ENCODE measurements around the gene VPS72. TPM values are rescaled to one million over a fixed set of nuclear protein-coding genes. Genes with fewer than 3 reads are reported as not detected.

VPS72 gene
- total and polyA plus RNA-seq, 9 of the 15 experiments (the other 6 are each of a cell fraction or from before 2014, with no cell fraction given) = 7.2 to 131 (median 75.7) TPM

DNA sequence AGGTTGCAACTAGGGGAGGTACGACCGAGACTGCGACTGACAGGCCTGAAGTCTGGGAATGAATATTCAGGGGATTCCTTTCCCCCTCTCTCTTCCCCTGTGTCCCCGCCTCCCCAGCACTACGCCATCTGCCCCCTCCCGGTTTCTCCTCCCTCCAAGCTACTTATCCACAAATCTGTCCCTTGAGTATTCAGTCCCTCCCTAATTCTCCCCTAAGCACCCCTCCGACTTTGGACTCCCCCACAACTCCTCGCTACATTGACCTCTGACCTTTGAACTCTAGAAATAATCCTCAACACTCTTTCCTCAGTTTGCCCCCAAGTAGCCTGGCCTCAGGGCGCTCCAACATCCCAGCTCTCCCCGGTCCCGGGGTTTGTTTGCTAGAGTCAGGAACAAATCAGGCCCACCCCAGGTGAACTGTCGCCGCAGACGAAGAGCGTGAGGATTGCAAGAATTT, 24.7 kb downstream of the VPS72 start:
- Histone ChIP-seq H3K4me1 (replicated peaks in 1 of 2; ENCODE audit: control insufficient read depth in 2 of 2, insufficient read depth in 2 of 2, low read length in 2 of 2) (peaks cover 10 to 16% of the 10 kb centered on the region in 2 experiments; a peak in 4 of 5 replicates), H3K4me2 (ENCODE audit: insufficient read depth, low read length) (peak overlapping the region; percentile 96), H3K9me3 (replicated peaks; ENCODE audit: control insufficient read depth, insufficient read depth, low read depth, low read length) (no peaks in the 10 kb centered on the region), H3K79me2 (ENCODE audit: control insufficient read depth, insufficient read depth, low read length) (peaks cover 31% of the 10 kb centered on the region), H3K27ac (ENCODE audit: extremely low read depth, low read depth, low read length) (peak overlapping the region; percentile 74), H3K9ac (ENCODE audit: insufficient read depth in 1 of 2, low read depth in 2 of 2, low read length in 2 of 2) (peak overlapping the region; percentile 87 to 89), H3K36me3 (ENCODE audit: control insufficient read depth, insufficient read depth, low read length) (peaks cover 35% of the 10 kb centered on the region; the same call in 2 of the 3 replicates), H2AFZ (ENCODE audit: low read depth, low read length) (peak overlapping the region; percentile 98), H4K20me1 (replicated peaks; ENCODE audit: control insufficient read depth, insufficient read depth, low read length) (no peaks in the 10 kb centered on the region), H3K27me3 (ENCODE audit: control insufficient read depth in 2 of 2, insufficient read depth in 2 of 2, low read length in 2 of 2) (no peaks in the 10 kb centered on the region), H3K4me3 (peak overlapping the region; percentile 64), H3K9me1 (ENCODE audit: control insufficient read depth, insufficient read depth, low read length) (no peaks in the 10 kb centered on the region)
- ChIA-PET POLR2A (interaction anchor here (0.6 to 1.2 kb wide), 6 partner anchors 22 to 154 kb away, joined by 3 to 5 read pairs (median 4); partner anchors contain the start of genes MLLT11 and ZNF687), CTCF (ENCODE audit: low intra/inter-chr PET ratio) (interaction anchor here (1.3 kb wide), 1 partner anchor 66 kb away, joined by 3 read pairs; no protein-coding TSS in a partner anchor)
- ATAC-seq (peak; percentile 63), DNase-seq (ENCODE audit: extremely low read depth in 1 of 4, low spot score in 3 of 4) (peak in 3 of 4 experiments; percentile 67 to 71 (median 70)), FAIRE-seq (no peak)
- intact Hi-C loops (cut with micrococcal nuclease) = no loop called here
- in situ Hi-C loops (cut with MboI) = no loop called here
- BruUV-seq (replicated peaks) = TSS peak; percentile 56
- WGBS (ENCODE audit: insufficient coverage, low coverage, missing lambda C conversion rate) = 4% methylated on average over 15 of the region's 15 CpGs
- TF ChIP-seq RBM15 (IDR thresholded peaks at IDR 0.05; ENCODE audit: insufficient read depth, low read length) = no peak
- TF ChIP-seq, protein P1, sequence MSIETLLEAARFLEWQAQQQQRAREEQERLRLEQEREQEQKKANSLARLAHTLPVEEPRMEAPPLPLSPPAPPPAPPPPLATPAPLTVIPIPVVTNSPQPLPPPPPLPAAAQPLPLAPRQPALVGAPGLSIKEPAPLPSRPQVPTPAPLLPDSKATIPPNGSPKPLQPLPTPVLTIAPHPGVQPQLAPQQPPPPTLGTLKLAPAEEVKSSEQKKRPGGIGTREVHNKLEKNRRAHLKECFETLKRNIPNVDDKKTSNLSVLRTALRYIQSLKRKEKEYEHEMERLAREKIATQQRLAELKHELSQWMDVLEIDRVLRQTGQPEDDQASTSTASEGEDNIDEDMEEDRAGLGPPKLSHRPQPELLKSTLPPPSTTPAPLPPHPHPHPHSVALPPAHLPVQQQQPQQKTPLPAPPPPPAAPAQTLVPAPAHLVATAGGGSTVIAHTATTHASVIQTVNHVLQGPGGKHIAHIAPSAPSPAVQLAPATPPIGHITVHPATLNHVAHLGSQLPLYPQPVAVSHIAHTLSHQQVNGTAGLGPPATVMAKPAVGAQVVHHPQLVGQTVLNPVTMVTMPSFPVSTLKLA (conservative IDR thresholded peaks at IDR 0.05) = no peak
- TF ChIP-seq TBP (optimal IDR thresholded peaks at IDR 0.05; ENCODE audit: low read depth, low read length) = no peak
- no peak for TF ChIP-seq CBX5 (IDR thresholded peaks at IDR 0.05; ENCODE audit: borderline replicate concordance, low read depth)
- TF ChIP-seq, protein P2, sequence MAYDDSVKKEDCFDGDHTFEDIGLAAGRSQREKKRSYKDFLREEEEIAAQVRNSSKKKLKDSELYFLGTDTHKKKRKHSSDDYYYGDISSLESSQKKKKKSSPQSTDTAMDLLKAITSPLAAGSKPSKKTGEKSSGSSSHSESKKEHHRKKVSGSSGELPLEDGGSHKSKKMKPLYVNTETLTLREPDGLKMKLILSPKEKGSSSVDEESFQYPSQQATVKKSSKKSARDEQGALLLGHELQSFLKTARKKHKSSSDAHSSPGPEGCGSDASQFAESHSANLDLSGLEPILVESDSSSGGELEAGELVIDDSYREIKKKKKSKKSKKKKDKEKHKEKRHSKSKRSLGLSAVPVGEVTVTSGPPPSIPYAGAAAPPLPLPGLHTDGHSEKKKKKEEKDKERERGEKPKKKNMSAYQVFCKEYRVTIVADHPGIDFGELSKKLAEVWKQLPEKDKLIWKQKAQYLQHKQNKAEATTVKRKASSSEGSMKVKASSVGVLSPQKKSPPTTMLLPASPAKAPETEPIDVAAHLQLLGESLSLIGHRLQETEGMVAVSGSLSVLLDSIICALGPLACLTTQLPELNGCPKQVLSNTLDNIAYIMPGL (CRISPR knock-in tag; IDR thresholded peaks at IDR 0.05) = 0 out of 2 replicates have a peak, but pooled peaks have one; percentile 42
- TF ChIP-seq BACH1 (tag; IDR thresholded peaks at IDR 0.05) = no peak; the same call in 1 of the 2 replicates
- TF ChIP-seq, protein P3, sequence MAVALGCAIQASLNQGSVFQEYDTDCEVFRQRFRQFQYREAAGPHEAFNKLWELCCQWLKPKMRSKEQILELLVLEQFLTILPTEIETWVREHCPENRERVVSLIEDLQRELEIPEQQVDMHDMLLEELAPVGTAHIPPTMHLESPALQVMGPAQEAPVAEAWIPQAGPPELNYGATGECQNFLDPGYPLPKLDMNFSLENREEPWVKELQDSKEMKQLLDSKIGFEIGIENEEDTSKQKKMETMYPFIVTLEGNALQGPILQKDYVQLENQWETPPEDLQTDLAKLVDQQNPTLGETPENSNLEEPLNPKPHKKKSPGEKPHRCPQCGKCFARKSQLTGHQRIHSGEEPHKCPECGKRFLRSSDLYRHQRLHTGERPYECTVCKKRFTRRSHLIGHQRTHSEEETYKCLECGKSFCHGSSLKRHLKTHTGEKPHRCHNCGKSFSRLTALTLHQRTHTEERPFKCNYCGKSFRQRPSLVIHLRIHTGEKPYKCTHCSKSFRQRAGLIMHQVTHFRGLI (CRISPR knock-in tag; IDR thresholded peaks at IDR 0.05) = no peak
- TF ChIP-seq ZNF224 (CRISPR knock-in tag; IDR thresholded peaks at IDR 0.05) = no peak
- peak; percentile 87 for TF ChIP-seq MTA2 (IDR thresholded peaks at IDR 0.05; ENCODE audit: low read depth)
- peak; percentile 81; the same call in 1 of the 2 replicates for TF ChIP-seq HLTF (IDR thresholded peaks at IDR 0.05)
- no peak for TF ChIP-seq HIVEP1 (CRISPR knock-in tag; IDR thresholded peaks at IDR 0.05)
- TF ChIP-seq TAF7 (tag; IDR thresholded peaks at IDR 0.05) = peak; percentile 47; the same call in 1 of the 2 replicates
- no peak for TF ChIP-seq ZNF143 (CRISPR knock-in tag; IDR thresholded peaks at IDR 0.05)
- 0 out of 2 replicates have a peak, but pooled peaks have one; percentile 10 for TF ChIP-seq ZEB2 (IDR thresholded peaks at IDR 0.05)
- TF ChIP-seq JUN (IDR thresholded peaks at IDR 0.05; ENCODE audit: borderline replicate concordance, low read depth, low read length) = no peak
- TF ChIP-seq JUN (CRISPR knock-in tag; IDR thresholded peaks at IDR 0.05; ENCODE audit: borderline replicate concordance) = no peak

All from K562 (cell line).